ENCODE measurements around the gene CLRN3. TPM values are rescaled to one million over a fixed set of nuclear protein-coding genes. Genes with fewer than 3 reads are reported as not detected.

CLRN3 gene
- total RNA-seq, 1 donor from 2014 or later, result 3.2 TPM

DNA sequence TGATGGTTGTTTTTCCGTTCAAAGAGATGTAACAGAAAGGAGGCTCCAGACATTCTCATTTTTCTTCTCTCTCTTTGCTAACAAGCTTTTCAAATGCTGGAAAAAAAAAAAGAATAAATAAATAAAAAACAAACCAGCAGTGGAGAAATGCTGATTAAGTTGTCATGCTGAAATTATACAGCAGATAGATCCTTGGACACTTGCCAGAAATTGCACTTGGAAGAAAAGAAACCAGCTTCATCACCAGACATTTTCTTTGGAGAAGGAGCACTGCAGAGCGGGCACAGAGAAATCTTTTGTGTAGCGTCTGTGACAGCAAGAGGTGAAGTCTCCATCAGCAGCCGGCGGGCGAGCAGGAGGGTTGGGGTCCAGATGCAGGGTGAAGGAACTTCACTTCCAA, 55.8 kb downstream of the CLRN3 start:
- Mint-ChIP-seq H3K4me3 (ENCODE audit: low read depth) (no peak overlapping the region), H3K36me3 (ENCODE audit: insufficient read depth) (no peaks in the 10 kb centered on the region), H3K9me3 (ENCODE audit: low read depth) (no peaks in the 10 kb centered on the region), H3K4me1 (ENCODE audit: low read depth) (no peaks in the 10 kb centered on the region), H3K27ac (no peak overlapping the region), H3K27me3 (peaks cover 15% of the 10 kb centered on the region)
- TF ChIP-seq, protein P1, sequence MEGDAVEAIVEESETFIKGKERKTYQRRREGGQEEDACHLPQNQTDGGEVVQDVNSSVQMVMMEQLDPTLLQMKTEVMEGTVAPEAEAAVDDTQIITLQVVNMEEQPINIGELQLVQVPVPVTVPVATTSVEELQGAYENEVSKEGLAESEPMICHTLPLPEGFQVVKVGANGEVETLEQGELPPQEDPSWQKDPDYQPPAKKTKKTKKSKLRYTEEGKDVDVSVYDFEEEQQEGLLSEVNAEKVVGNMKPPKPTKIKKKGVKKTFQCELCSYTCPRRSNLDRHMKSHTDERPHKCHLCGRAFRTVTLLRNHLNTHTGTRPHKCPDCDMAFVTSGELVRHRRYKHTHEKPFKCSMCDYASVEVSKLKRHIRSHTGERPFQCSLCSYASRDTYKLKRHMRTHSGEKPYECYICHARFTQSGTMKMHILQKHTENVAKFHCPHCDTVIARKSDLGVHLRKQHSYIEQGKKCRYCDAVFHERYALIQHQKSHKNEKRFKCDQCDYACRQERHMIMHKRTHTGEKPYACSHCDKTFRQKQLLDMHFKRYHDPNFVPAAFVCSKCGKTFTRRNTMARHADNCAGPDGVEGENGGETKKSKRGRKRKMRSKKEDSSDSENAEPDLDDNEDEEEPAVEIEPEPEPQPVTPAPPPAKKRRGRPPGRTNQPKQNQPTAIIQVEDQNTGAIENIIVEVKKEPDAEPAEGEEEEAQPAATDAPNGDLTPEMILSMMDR (IDR thresholded peaks at IDR 0.05; ENCODE audit: unreplicated experiment), result no peak
- DNase-seq (ENCODE audit: low spot score, unreplicated experiment), result no peak

DNA sequence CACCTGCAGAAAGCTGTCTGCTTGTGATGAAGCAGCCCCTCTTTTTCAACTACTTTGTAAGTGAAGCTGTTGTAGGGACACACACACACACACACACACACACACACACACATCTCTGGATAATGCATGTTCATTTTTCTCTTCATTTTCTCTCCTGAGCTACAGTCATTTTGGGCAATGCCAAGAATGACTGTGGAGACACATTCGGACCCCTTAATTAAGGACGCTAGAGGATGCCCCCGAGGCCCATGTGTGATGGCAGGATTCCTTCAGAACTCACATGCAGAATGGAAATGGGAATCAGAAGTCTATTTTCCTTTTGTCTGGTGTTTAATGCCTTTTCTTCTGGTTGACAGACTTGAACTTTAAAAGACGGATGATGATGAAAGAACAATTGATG, 56.6 kb downstream of the CLRN3 start:
- Mint-ChIP-seq H3K27me3 (peaks cover 19% of the 10 kb centered on the region), H3K4me3 (ENCODE audit: low read depth) (no peak overlapping the region), H3K9me3 (ENCODE audit: low read depth) (no peaks in the 10 kb centered on the region), H3K27ac (no peak overlapping the region), H3K36me3 (ENCODE audit: insufficient read depth) (no peaks in the 10 kb centered on the region), H3K4me1 (ENCODE audit: low read depth) (no peaks in the 10 kb centered on the region)
- TF ChIP-seq, protein P1 (IDR thresholded peaks at IDR 0.05; ENCODE audit: unreplicated experiment), result no peak
- DNase-seq (ENCODE audit: low spot score, unreplicated experiment), result no peak

DNA sequence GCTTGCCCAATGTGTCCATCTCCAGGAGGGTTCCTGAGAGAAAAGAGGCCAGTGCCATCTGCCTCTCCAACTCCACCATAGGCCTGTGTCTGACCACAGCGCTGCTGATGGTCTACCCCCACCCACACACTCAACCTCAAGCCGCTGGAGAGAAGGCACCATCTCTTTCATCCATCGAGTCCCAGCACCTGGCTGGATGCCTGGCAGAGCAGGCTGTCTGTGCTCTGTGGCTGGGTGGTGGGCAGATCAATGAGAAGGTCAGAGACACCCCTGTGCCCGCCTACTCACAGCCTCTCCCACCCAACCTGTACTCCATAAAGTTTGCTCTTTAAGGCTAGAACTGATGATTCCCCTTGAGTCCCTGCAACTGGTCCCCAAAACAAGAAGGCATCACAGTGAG, 58.0 kb downstream of the CLRN3 start:
- no peak for DNase-seq (ENCODE audit: low spot score, unreplicated experiment)
- H3K36me3 Mint-ChIP-seq (ENCODE audit: insufficient read depth), result no peaks in the 10 kb centered on the region
- H3K27ac Mint-ChIP-seq, result no peak overlapping the region
- H3K4me1 Mint-ChIP-seq (ENCODE audit: low read depth), result no peaks in the 10 kb centered on the region
- H3K27me3 Mint-ChIP-seq, result peaks cover 25% of the 10 kb centered on the region
- no peak overlapping the region for H3K4me3 Mint-ChIP-seq (ENCODE audit: low read depth)
- TF ChIP-seq, protein P1 (IDR thresholded peaks at IDR 0.05; ENCODE audit: unreplicated experiment), result no peak
- H3K9me3 Mint-ChIP-seq (ENCODE audit: low read depth), result no peaks in the 10 kb centered on the region

DNA sequence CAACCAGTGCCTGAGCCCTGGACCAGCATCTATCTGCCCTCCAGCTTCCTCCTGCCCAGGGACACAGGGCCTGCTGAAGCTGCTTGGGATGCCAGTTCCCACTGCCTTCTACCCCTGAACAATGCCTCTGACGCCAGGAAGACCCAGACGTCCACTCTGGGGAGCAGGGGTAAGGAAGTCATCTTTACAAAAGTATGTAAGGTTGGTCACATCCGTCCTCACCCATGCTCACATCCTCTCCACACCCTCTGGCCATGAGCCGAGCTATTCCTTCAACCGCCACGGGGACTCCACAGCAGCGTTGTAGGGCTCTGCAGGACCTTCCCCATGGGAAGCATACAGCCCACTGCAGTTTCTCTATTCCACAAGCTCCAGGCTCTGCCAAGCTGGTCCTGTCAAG, 58.5 kb downstream of the CLRN3 start:
- Mint-ChIP-seq H3K27me3 (peaks cover 25% of the 10 kb centered on the region), H3K4me3 (ENCODE audit: low read depth) (no peak overlapping the region), H3K9me3 (ENCODE audit: low read depth) (no peaks in the 10 kb centered on the region), H3K36me3 (ENCODE audit: insufficient read depth) (no peaks in the 10 kb centered on the region), H3K27ac (no peak overlapping the region), H3K4me1 (ENCODE audit: low read depth) (no peaks in the 10 kb centered on the region)
- TF ChIP-seq, protein P1 (IDR thresholded peaks at IDR 0.05; ENCODE audit: unreplicated experiment), result no peak
- no peak for DNase-seq (ENCODE audit: low spot score, unreplicated experiment)

DNA sequence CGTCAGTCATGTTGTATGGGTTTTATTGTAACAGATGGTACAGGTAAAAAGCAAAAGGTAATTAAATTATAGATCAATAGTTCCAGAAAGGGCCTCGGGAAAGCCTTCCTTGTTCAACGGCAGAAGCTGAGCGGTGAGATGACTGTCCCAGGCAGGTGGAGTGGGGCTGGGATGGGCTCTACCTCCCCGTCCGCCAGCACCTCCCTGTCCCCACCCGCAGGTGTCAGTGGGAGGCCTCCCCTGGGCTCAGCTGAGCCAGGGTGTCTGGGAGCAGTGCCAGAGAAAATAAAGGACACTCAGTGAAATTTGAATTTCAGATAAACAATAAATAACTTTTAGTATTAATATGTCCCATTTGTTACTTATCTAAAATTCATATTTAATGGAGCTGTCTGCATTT, 58.9 kb downstream of the CLRN3 start:
- Mint-ChIP-seq H3K9me3 (ENCODE audit: low read depth) (no peaks in the 10 kb centered on the region), H3K27ac (no peak overlapping the region), H3K4me3 (ENCODE audit: low read depth) (no peak overlapping the region), H3K27me3 (peaks cover 25% of the 10 kb centered on the region), H3K36me3 (ENCODE audit: insufficient read depth) (no peaks in the 10 kb centered on the region), H3K4me1 (ENCODE audit: low read depth) (no peaks in the 10 kb centered on the region)
- DNase-seq (ENCODE audit: low spot score, unreplicated experiment), result no peak
- TF ChIP-seq, protein P1 (IDR thresholded peaks at IDR 0.05; ENCODE audit: unreplicated experiment), result no peak
